ENCODE data around the gene TMEM239.
"Not testable (repeated sequence)": the region's sequence is repeated elsewhere in the genome, so short reads cannot be mapped to it uniquely, and the experiment has no call there.

The TMEM239 gene

GRCh38 chr20:2820896-2821869 lies 5.0 kb downstream of the TMEM239 start:
- in situ Hi-C loops (cut with MboI; ENCODE audit: low sequenced_read_pairs, unreplicated experiment) = no loop called here
- DNase-seq (ENCODE audit: low spot score) = peak; percentile 30

DNA sequence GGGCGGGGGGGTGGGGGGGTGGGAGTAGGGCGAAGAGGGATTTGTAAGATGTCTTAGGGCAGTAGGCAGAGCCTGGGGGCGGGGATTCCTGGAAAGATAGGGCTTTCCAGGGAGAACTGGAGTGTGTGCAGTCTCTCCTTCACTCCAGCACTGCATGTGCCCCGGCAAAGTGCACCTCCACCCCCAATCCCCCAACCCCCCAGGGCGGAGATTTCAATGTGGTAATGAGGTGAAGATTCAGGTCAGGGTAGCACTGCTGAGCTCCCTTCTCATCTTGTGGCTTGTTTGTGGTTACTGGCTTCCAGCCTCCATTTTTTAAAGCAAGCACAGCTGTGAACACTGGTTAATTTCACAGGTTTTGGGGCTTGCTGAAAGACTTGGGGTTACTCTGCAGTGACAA lies 5.9 kb downstream of the TMEM239 start:
- in situ Hi-C loops (cut with MboI; ENCODE audit: low sequenced_read_pairs, unreplicated experiment) = no loop called here
- DNase-seq (ENCODE audit: low spot score) = peak; percentile 45
- TF ChIP-seq, protein P1, sequence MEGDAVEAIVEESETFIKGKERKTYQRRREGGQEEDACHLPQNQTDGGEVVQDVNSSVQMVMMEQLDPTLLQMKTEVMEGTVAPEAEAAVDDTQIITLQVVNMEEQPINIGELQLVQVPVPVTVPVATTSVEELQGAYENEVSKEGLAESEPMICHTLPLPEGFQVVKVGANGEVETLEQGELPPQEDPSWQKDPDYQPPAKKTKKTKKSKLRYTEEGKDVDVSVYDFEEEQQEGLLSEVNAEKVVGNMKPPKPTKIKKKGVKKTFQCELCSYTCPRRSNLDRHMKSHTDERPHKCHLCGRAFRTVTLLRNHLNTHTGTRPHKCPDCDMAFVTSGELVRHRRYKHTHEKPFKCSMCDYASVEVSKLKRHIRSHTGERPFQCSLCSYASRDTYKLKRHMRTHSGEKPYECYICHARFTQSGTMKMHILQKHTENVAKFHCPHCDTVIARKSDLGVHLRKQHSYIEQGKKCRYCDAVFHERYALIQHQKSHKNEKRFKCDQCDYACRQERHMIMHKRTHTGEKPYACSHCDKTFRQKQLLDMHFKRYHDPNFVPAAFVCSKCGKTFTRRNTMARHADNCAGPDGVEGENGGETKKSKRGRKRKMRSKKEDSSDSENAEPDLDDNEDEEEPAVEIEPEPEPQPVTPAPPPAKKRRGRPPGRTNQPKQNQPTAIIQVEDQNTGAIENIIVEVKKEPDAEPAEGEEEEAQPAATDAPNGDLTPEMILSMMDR (IDR thresholded peaks at IDR 0.05; ENCODE audit: borderline replicate concordance, control extremely low read depth, extremely low read depth, insufficient read depth, missing control alignments) = no peak

More at GRCh38 chr20:2820896-2821869, 5.0 kb downstream of the TMEM239 start:
- TF ChIP-seq, protein P1 (IDR thresholded peaks at IDR 0.05; ENCODE audit: borderline replicate concordance, control extremely low read depth, extremely low read depth, insufficient read depth, missing control alignments) = no peak

GRCh38 chr20:2825761-2826160 lies 9.6 kb downstream of the TMEM239 start:
- in situ Hi-C loops (cut with MboI; ENCODE audit: low sequenced_read_pairs, unreplicated experiment) = no loop called here
- TF ChIP-seq, protein P1 (IDR thresholded peaks at IDR 0.05; ENCODE audit: borderline replicate concordance, control extremely low read depth, extremely low read depth, insufficient read depth, missing control alignments) = no peak

DNA sequence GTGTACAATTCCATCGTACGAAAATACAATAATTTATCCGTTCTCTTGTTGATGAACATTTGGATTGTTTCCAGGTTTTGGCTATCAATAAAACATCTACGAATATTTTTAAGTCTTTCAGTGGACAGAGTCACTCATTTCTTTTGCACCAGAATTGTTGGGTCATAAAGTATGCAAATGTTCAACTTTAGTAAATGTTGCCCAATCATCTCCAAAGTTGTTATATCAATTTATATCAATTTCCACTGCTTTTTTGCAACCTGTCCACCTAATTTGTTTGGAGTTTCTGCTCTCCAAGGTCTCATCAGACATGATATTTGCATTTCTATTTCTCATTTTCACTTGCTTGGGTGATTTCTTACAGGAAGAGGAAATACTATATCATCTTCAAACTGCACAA lies 10.5 kb downstream of the TMEM239 start:
- no peak for DNase-seq (ENCODE audit: low spot score)
- TF ChIP-seq, protein P1 (IDR thresholded peaks at IDR 0.05; ENCODE audit: borderline replicate concordance, control extremely low read depth, extremely low read depth, insufficient read depth, missing control alignments) = no peak
- in situ Hi-C loops (cut with MboI; ENCODE audit: low sequenced_read_pairs, unreplicated experiment) = no loop called here

More at GRCh38 chr20:2825761-2826160, 9.6 kb downstream of the TMEM239 start:
- DNase-seq (ENCODE audit: low spot score) = no peak

- TF ChIP-seq, protein P1 (IDR thresholded peaks at IDR 0.05; ENCODE audit: borderline replicate concordance, control extremely low read depth, extremely low read depth, insufficient read depth, missing control alignments) = no peak
- DNase-seq (ENCODE audit: low spot score) = no peak
- in situ Hi-C loops (cut with MboI; ENCODE audit: low sequenced_read_pairs, unreplicated experiment) = no loop called here
Observed at GRCh38 chr20:2829376-2829775, 13.2 kb downstream of the TMEM239 start.

- in situ Hi-C loops (cut with MboI; ENCODE audit: low sequenced_read_pairs, unreplicated experiment); DNase-seq (ENCODE audit: low spot score): not testable (repeated sequence)
Observed at GRCh38 chr20:2831206-2831605, 15.0 kb downstream of the TMEM239 start.

GRCh38 chr20:2833761-2834160 lies 17.6 kb downstream of the TMEM239 start:
- no peak for DNase-seq (ENCODE audit: low spot score)
- in situ Hi-C loops (cut with MboI; ENCODE audit: low sequenced_read_pairs, unreplicated experiment) = no loop called here
- TF ChIP-seq, protein P1 (IDR thresholded peaks at IDR 0.05; ENCODE audit: borderline replicate concordance, control extremely low read depth, extremely low read depth, insufficient read depth, missing control alignments) = no peak

All from GM13976 (cell line).